LoVo (cell line): ENCODE measurements around the gene C12orf60.

Source experiments
- DNase-seq: peaks from one replicate; pipeline ENCODE4 v3.0.0-alpha.2; 2016; ENCODE audit warnings: low spot score

C12orf60 gene

GRCh38 chr12:14777271-14777670 is 26.2 kb upstream of the C12orf60 start:
- DNase-seq, result peak; percentile 83

- no peak for DNase-seq
Observed at GRCh38 chr12:14779834-14780233, 23.6 kb upstream of the C12orf60 start.

- DNase-seq, result no peak
Observed at GRCh38 chr12:14780859-14781258, 22.6 kb upstream of the C12orf60 start.

- no peak for DNase-seq
Observed at GRCh38 chr12:14781563-14781962, 21.9 kb upstream of the C12orf60 start.

- DNase-seq, result no peak
Observed at GRCh38 chr12:14782756-14783155, 20.7 kb upstream of the C12orf60 start.

GRCh38 chr12:14784471-14784870 is 19.0 kb upstream of the C12orf60 start:
- no peak for DNase-seq

- DNase-seq, result no peak
Observed at GRCh38 chr12:14785568-14785967, 17.9 kb upstream of the C12orf60 start.

- DNase-seq, result no peak
Observed at GRCh38 chr12:14795028-14795448, 8.4 kb upstream of the C12orf60 start.

GRCh38 chr12:14802247-14802646 is 1.2 kb upstream of the C12orf60 start:
- no peak for DNase-seq

- no peak for DNase-seq
Observed at GRCh38 chr12:14802721-14803010, 804 bp upstream of the C12orf60 start.

- no peak for DNase-seq
Observed at GRCh38 chr12:14803830-14804160, 325 bp downstream of the C12orf60 start.

- DNase-seq, result no peak
Observed at GRCh38 chr12:14810167-14810952, 6.9 kb downstream of the C12orf60 start.

GRCh38 chr12:14810953-14811483 is 7.5 kb downstream of the C12orf60 start:
- DNase-seq, result peak; percentile 14

GRCh38 chr12:14811486-14811885 is 8.0 kb downstream of the C12orf60 start:
- DNase-seq, result no peak

- DNase-seq, result no peak
Observed at GRCh38 chr12:14814014-14814413, 10.5 kb downstream of the C12orf60 start, which contains the start of gene SMCO3. SMCO3 (minus strand) TSS chr12:14814182; CDS start chr12:14806680, 7,502 bp downstream.

- no peak for DNase-seq
Observed at GRCh38 chr12:14824012-14824634, 20.7 kb downstream of the C12orf60 start.

- DNase-seq, result no peak
Observed at GRCh38 chr12:14825256-14825655, 21.8 kb downstream of the C12orf60 start.

- no peak for DNase-seq
Observed at GRCh38 chr12:14826491-14826890, 23.0 kb downstream of the C12orf60 start.

GRCh38 chr12:14827043-14827442 is 23.6 kb downstream of the C12orf60 start:
- no peak for DNase-seq

- no peak for DNase-seq
Observed at GRCh38 chr12:14828892-14829291, 25.4 kb downstream of the C12orf60 start.

GRCh38 chr12:14833336-14833735 is 29.9 kb downstream of the C12orf60 start:
- DNase-seq, result no peak

- DNase-seq, result no peak
Observed at GRCh38 chr12:14833952-14834351, 30.5 kb downstream of the C12orf60 start.

- no peak for DNase-seq
Observed at GRCh38 chr12:14834509-14834908, 31.0 kb downstream of the C12orf60 start.
